HUES64 (cell line): ENCODE results near the gene PARN.
"Not testable (repeated sequence)": the region's sequence is repeated elsewhere in the genome, so short reads cannot be mapped to it uniquely, and the experiment has no call there.

Experiments
- H3K27ac ChIP-seq: 2 replicates; pipeline ENCODE4 v1.7.0; 2013; ENCODE audit warnings: low read depth, low read length, inconsistent platforms
- H3K27me3 ChIP-seq: 2 replicates; pipeline ENCODE4 v1.6.1; 2013; ENCODE audit warnings: mild to moderate bottlenecking, low read length; ENCODE audit not compliant: insufficient read depth
- H3K36me3 ChIP-seq: 2 replicates; pipeline ENCODE4 v1.6.1; 2013; ENCODE audit warnings: mild to moderate bottlenecking, low read length; ENCODE audit not compliant: insufficient read depth
- H3K4me1 ChIP-seq: 2 replicates; pipeline ENCODE4 v1.6.1; 2013; ENCODE audit warnings: mild to moderate bottlenecking, low read length, moderate library complexity; ENCODE audit not compliant: insufficient read depth
- H3K4me3 ChIP-seq: 2 replicates; pipeline ENCODE4 v1.5.1; 2013; ENCODE audit warnings: mild to moderate bottlenecking, low read length, moderate library complexity
- H3K9ac ChIP-seq: 2 replicates; pipeline ENCODE4 v1.6.1; 2013; ENCODE audit warnings: mild to moderate bottlenecking, low read depth, low read length
- H3K9me3 ChIP-seq: 2 replicates; pipeline ENCODE4 v1.6.1; 2013; ENCODE audit warnings: low read depth, low read length; ENCODE audit not compliant: insufficient read depth
- WGBS: fragments of 150-250, 120-280 bp; methylation state at CpG from one replicate; pipeline ENCODE4 v1.1.7; 2013; ENCODE audit warnings: missing lambda C conversion rate; 5-methylcytosine and 5-hydroxymethylcytosine counted together

The PARN gene

DNA sequence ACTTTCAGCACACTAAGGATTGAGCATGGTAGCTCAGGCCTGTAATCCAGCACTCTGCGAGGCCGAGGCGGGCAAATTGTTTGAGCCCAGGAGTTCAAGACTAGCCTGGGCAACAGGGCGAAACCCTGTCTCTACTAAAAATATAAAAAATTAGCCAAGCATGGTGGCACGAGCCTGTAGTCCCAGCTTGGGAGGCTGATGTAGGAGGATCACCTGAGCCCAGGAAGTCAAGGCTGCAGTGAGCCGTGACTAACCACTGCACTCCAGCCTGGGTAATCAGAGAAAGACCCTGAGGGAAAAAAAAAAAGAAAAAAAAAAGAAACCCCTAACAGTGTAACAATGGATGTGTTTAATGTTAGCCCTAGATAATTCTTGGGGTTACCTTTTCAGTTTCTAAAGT lies 24.0 kb downstream of the PARN start:
- Histone ChIP-seq H3K9me3 (no peaks in the 10 kb centered on the region), H3K27ac (no peak overlapping the region), H3K27me3 (no peaks in the 10 kb centered on the region), H3K4me1 (0 out of 2 replicates have a peak, but pooled peaks cover 3% of the 10 kb centered on the region), H3K4me3 (no peak overlapping the region), H3K9ac (no peak overlapping the region), H3K36me3 (peaks cover 95% of the 10 kb centered on the region)
- 90% methylated on average over 6 of the region's 6 CpGs for WGBS

DNA sequence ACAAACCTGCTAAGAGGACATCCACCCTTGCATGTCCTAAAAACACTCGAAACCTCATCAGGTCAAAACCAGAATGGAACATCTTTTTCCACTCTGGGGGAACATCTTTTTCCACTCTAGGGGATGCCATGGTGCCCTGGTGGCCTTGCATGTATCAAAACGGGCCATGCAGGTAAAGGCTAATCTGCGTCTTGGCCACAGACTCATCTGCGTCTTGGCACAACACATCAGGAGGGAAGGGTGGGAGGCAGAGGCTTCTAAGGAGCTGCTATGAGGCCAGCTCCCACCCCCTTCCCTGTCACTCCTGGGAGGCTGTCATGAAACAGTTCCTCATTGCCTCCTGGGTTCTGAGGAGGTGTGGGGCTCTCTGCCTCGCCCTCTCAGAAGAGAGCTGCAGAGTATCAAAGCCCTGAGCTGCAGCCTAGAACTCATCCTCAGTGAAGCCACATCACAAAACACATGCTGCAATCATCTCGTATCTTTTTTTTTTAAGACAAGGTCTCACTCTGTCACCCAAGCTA lies 27.6 kb downstream of the PARN start:
- H3K4me1 ChIP-seq: no peaks in the 10 kb centered on the region
- no peak overlapping the region for H3K9ac ChIP-seq
- no peaks in the 10 kb centered on the region for H3K27me3 ChIP-seq
- H3K36me3 ChIP-seq: peaks cover 88% of the 10 kb centered on the region
- no peak overlapping the region for H3K4me3 ChIP-seq
- H3K27ac ChIP-seq: no peak overlapping the region
- 94% methylated on average over 6 of the region's 6 CpGs for WGBS
- H3K9me3 ChIP-seq: no peaks in the 10 kb centered on the region

- H3K27ac ChIP-seq: no peak overlapping the region
- peaks cover 81% of the 10 kb centered on the region for H3K36me3 ChIP-seq
- no peaks in the 10 kb centered on the region for H3K4me1 ChIP-seq
- H3K9me3 ChIP-seq: no peaks in the 10 kb centered on the region
- no peaks in the 10 kb centered on the region for H3K27me3 ChIP-seq
- H3K4me3 ChIP-seq: no peak overlapping the region
- no peak overlapping the region for H3K9ac ChIP-seq
- WGBS: 84% methylated on average over 2 of the region's 2 CpGs
These were observed 29.9 kb downstream of the PARN start for GRCh38 chr16:14600164-14600563.

DNA sequence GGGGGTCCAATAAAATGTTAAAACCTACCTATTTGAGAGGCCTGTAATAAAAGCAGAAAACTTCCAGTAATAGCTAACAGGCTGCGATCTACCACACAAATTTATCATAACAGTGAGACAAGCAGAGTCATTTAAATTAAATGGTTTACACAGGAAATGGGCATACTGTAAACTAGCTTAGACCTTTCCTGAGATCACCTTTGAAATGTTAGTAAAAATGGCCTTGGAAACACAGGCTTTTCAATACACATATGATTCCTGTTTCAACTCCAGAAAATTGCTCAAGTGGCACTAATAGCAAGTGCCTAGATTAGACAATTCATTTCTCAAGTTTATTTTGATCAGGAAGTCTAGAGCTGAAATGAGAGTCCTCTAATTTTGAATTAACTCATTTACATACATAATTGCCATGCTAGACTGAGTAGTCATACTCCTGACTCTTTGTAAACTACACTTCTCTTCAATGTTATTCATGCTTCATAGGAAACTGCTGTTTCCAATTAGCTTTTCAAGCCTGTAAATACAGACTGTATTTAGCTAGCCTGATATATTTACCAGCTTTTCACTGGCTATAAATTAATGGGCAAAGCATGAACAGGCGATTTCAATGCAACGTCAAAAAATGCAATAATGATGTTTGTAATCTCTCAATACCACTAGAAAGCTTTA lies 43.3 kb downstream of the PARN start:
- Histone ChIP-seq H3K4me1 (no peaks in the 10 kb centered on the region), H3K9ac (no peak overlapping the region), H3K27me3 (no peaks in the 10 kb centered on the region), H3K4me3 (no peak overlapping the region), H3K9me3 (no peaks in the 10 kb centered on the region), H3K36me3 (peaks cover 88% of the 10 kb centered on the region), H3K27ac (no peak overlapping the region)
- WGBS: 96% methylated on average over 3 of the region's 3 CpGs

DNA sequence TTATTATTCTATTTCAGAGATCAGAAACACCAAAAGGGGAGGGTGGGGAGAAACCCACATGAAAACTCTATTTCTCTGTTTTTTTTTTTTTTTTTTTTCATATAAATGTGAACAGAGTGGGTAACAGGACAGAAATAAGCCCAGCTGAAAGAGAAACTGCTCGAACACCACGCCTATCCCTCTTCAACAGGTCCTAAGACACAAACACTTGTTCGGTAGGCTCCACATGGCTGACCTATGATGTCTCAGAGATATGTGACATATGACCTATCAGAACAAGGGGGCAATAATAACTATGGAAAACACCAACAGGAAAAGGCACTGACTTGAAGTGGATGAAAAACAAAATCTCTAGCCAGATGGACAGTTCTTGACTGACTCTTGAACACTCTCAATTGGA lies 44.8 kb downstream of the PARN start:
- H3K27me3 ChIP-seq: no peaks in the 10 kb centered on the region
- H3K9me3 ChIP-seq: no peaks in the 10 kb centered on the region
- no peak overlapping the region for H3K27ac ChIP-seq
- H3K9ac ChIP-seq: no peak overlapping the region
- WGBS: 97% methylated on average over 3 of the region's 3 CpGs
- peaks cover 91% of the 10 kb centered on the region for H3K36me3 ChIP-seq
- H3K4me3 ChIP-seq: no peak overlapping the region
- H3K4me1 ChIP-seq: no peaks in the 10 kb centered on the region

DNA sequence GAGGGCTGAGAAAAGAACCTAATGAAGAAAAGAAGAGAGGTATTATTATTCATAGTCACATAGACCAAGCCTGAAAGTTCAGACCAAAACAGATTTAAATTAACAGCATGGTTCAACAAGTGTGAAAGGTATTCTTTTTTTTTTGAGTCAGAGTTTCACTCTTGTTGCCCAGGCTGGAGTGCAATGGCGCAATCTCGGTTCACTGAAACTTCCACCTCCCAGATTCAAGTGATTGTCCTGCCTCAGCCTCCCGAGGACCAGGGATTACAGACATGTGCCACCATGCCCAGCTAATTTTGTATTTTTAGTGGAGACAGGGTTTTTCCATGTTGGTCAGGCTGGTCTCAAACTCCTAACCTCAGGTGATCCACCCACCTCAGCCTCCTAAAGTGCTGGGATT lies 49.1 kb downstream of the PARN start:
- not testable (repeated sequence) for H3K27ac ChIP-seq, H3K4me1 ChIP-seq, H3K4me3 ChIP-seq, H3K27me3 ChIP-seq, H3K9ac ChIP-seq, H3K9me3 ChIP-seq
- H3K36me3 ChIP-seq: peaks cover 94% of the 10 kb centered on the region
- WGBS: 95% methylated on average over 3 of the region's 3 CpGs

DNA sequence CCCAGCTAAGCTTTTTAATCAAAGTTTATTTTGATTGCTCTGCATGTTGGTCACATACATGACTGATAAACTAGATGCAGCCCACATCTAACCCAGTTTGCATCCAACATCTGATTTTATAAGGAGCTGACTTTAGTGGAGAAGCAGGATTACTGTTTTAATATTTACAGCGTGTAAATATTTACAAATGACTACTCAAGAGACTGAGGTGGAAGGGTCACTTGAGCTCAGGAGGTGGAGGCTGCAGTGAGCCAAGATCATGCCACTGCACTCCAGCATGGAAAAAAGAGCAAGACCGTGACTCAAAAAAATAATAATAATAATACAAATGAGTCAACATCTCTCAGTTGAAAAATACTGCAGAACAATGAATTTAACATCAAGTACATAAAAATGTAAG lies 50.8 kb downstream of the PARN start:
- H3K27ac ChIP-seq: no peak overlapping the region
- no peaks in the 10 kb centered on the region for H3K27me3 ChIP-seq
- no peak overlapping the region for H3K4me3 ChIP-seq
- no peaks in the 10 kb centered on the region for H3K4me1 ChIP-seq
- H3K9me3 ChIP-seq: peaks cover 8% of the 10 kb centered on the region; the same call in 1 of the 2 replicates
- WGBS: 100% methylated on average over 1 of the region's 2 CpGs
- no peak overlapping the region for H3K9ac ChIP-seq
- H3K36me3 ChIP-seq: peaks cover 92% of the 10 kb centered on the region

GRCh38 chr16:14576532-14576931 lies 53.5 kb downstream of the PARN start:
- Histone ChIP-seq H3K27ac (no peak overlapping the region), H3K9ac (no peak overlapping the region), H3K4me1 (no peaks in the 10 kb centered on the region), H3K4me3 (no peak overlapping the region), H3K36me3 (peaks cover 66% of the 10 kb centered on the region), H3K9me3 (peaks cover 8% of the 10 kb centered on the region; the same call in 1 of the 2 replicates), H3K27me3 (no peaks in the 10 kb centered on the region)
- 92% methylated on average over 1 of the region's 1 CpG for whole genome bisulfite sequencing

DNA sequence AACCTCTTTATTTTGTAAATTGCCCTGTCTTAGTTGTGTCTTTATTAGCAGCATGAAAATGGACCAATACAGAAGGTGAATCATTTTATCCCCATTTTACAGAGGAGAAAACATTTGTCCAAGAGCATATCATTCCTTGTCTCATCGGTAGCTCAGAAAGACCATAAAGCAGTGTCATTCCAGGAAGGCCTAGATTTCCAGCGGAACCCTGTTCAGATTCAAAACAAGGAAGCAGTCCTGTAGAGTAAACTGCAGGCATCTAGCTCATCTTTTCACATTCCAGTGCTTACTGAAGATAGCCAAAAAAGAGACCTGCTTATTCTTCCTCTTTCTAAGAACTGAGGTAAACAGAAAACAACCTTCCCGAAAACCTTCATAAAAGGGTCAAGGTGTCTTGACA lies 54.0 kb downstream of the PARN start:
- WGBS: 96% methylated on average over 3 of the region's 3 CpGs
- H3K27ac ChIP-seq: no peak overlapping the region
- H3K27me3 ChIP-seq: no peaks in the 10 kb centered on the region
- H3K36me3 ChIP-seq: peaks cover 61% of the 10 kb centered on the region
- H3K9ac ChIP-seq: no peak overlapping the region
- H3K4me1 ChIP-seq: no peaks in the 10 kb centered on the region
- H3K9me3 ChIP-seq: peaks cover 8% of the 10 kb centered on the region; the same call in 1 of the 2 replicates
- H3K4me3 ChIP-seq: no peak overlapping the region

- not testable (repeated sequence) for H3K9me3 ChIP-seq, H3K4me1 ChIP-seq, H3K27me3 ChIP-seq, H3K9ac ChIP-seq, H3K4me3 ChIP-seq, H3K27ac ChIP-seq
- peaks cover 49% of the 10 kb centered on the region for H3K36me3 ChIP-seq
- WGBS: 96% methylated on average over 4 of the region's 4 CpGs
These were observed 55.2 kb downstream of the PARN start for GRCh38 chr16:14574698-14575415.

- no peaks in the 10 kb centered on the region for H3K4me1 ChIP-seq
- H3K27ac ChIP-seq: no peak overlapping the region
- H3K9me3 ChIP-seq: peaks cover 8% of the 10 kb centered on the region; the same call in 1 of the 2 replicates
- 90% methylated on average over 2 of the region's 2 CpGs for WGBS
- no peak overlapping the region for H3K9ac ChIP-seq
- no peak overlapping the region for H3K4me3 ChIP-seq
- H3K36me3 ChIP-seq: peaks cover 31% of the 10 kb centered on the region
- no peaks in the 10 kb centered on the region for H3K27me3 ChIP-seq
These were observed 57.5 kb downstream of the PARN start for GRCh38 chr16:14572535-14572934.
